K562 (cell line): Measurements from ENCODE around the gene TM9SF3. TPM values are rescaled to one million over a fixed set of nuclear protein-coding genes. Genes with fewer than 3 reads are reported as not detected.

Source experiments
- ATAC-seq: fragments of 200-7000 bp; cut with Tn5 transposase; 3 replicates; pipeline ENCODE4 v1.9.1; 2020; ENCODE audit warnings: moderate library complexity
- BruUV-seq: library from RNA; stranded (reverse); fragments of 400-500 nt; replicated peaks from 2 replicates; lab custom pipeline; 2021; lab: Mats Ljungman, UMichigan
- CTCF ChIA-PET: fragments of 300-600 bp; formaldehyde crosslinking; extraction: SDS; loops from one replicate; lab custom pipeline; 2021; ENCODE audit warnings: low intra/inter-chr PET ratio; lab: Yijun Ruan, JAX
- POLR2A ChIA-PET: fragments of 300-600, 350-650 bp; sonication (Branson Sonifier 250); formaldehyde crosslinking; extraction: SDS; loops from one replicate; lab custom pipeline; 2021; ENCODE audit warnings: antibody characterized with exemption, inconsistent platforms; lab: Yijun Ruan, JAX
- DNase-seq, 4 experiments: peaks; one replicate each; pipeline versions ENCODE4 v3.0.0 to v3.0.0-alpha.2; 2011 to 2018; ENCODE audit warnings: low spot score in 3 of 4, mixed read lengths in 3 of 4; ENCODE audit errors: extremely low read depth in 1 of 4
- FAIRE-seq: peaks from 2 replicates; lab custom pipeline; 2011; peaks lifted over from hg19 to GRCh38; lab: Jason Lieb, UNC
- H2AFZ ChIP-seq: 2 replicates; pipeline ENCODE4 v1.6.0; 2011; ENCODE audit warnings: low read depth, low read length, control low read depth, inconsistent platforms
- H3K27ac ChIP-seq: fragments of 200-600 bp; 3 replicates; pipeline ENCODE4 v1.8.0; 2011; ENCODE audit warnings: low read depth, mild to moderate bottlenecking, control low read depth, inconsistent platforms, low read length, moderate library complexity, mixed read lengths; ENCODE audit errors: extremely low read depth
- H3K27me3 ChIP-seq, 2 experiments: fragments of 300-600 bp in 1 of 2; 2 replicates in 1 of 2; 3 replicates in 1 of 2; pipeline versions ENCODE4 v1.6.0 to v1.8.0; 2011; ENCODE audit warnings: inconsistent platforms in 2 of 2, low read length in 2 of 2, mild to moderate bottlenecking in 1 of 2, mixed read lengths in 1 of 2, moderate library complexity in 1 of 2; ENCODE audit not compliant: control insufficient read depth in 2 of 2, insufficient read depth in 2 of 2
- H3K36me3 ChIP-seq: fragments of 300-600 bp; 3 replicates; pipeline ENCODE4 v1.8.0; 2011; ENCODE audit warnings: mild to moderate bottlenecking, low read length, inconsistent platforms; ENCODE audit not compliant: control insufficient read depth, insufficient read depth
- H3K4me1 ChIP-seq, 2 experiments: fragments of 200-600 bp in 1 of 2; replicated peaks in 1 of 2; 2 replicates in 1 of 2; 3 replicates in 1 of 2; pipeline versions ENCODE4 v1.5.1 to v1.8.0; 2011; ENCODE audit warnings: inconsistent platforms in 2 of 2, low read length in 2 of 2, mild to moderate bottlenecking in 1 of 2, mixed read lengths in 1 of 2, moderate library complexity in 1 of 2; ENCODE audit not compliant: control insufficient read depth in 2 of 2, insufficient read depth in 2 of 2
- H3K4me2 ChIP-seq: 2 replicates; pipeline ENCODE4 v1.6.1; 2011; ENCODE audit warnings: low read length, control low read depth, inconsistent platforms, mixed read lengths; ENCODE audit not compliant: insufficient read depth
- H3K4me3 ChIP-seq: fragments of 200-600 bp; sonication (generic), shearing (Covaris generic); 2 replicates; pipeline ENCODE4 v1.5.1; 2016; ENCODE audit warnings: control low read depth, inconsistent platforms
- H3K79me2 ChIP-seq: fragments of 200-600 bp; 3 replicates; pipeline ENCODE4 v1.8.0; 2011; ENCODE audit warnings: low read length, inconsistent platforms; ENCODE audit not compliant: control insufficient read depth, insufficient read depth
- H3K9ac ChIP-seq, 2 experiments: 2 replicates each; pipeline versions ENCODE4 v1.6.0 to v1.6.1; 2011; ENCODE audit warnings: low read depth in 2 of 2, low read length in 2 of 2, control low read depth in 1 of 2, inconsistent platforms in 1 of 2, mild to moderate bottlenecking in 1 of 2, mixed read lengths in 1 of 2; ENCODE audit not compliant: insufficient read depth in 1 of 2
- H3K9me1 ChIP-seq: one replicate; pipeline ENCODE4 v1.6.0; 2011; ENCODE audit warnings: inconsistent platforms, mild to moderate bottlenecking, low read length, moderate library complexity; ENCODE audit not compliant: control insufficient read depth, insufficient read depth
- H3K9me3 ChIP-seq: replicated peaks from 2 replicates; pipeline ENCODE4 v1.5.1; 2011; ENCODE audit warnings: low read depth, low read length, inconsistent platforms; ENCODE audit not compliant: control insufficient read depth, insufficient read depth
- H4K20me1 ChIP-seq: replicated peaks from 2 replicates; pipeline ENCODE4 v1.6.1; 2011; ENCODE audit warnings: low read length, inconsistent platforms, mixed read lengths; ENCODE audit not compliant: control insufficient read depth, insufficient read depth
- BRF2 ChIP-seq: IDR thresholded peaks from 3 replicates; pipeline ENCODE4 v1.6.1; 2011; ENCODE audit warnings: borderline replicate concordance, mild to moderate bottlenecking; ENCODE audit not compliant: insufficient read length, insufficient read depth
- CCAR2 ChIP-seq: fragments of 200-400 bp; formaldehyde crosslinking; IDR thresholded peaks from 2 replicates; pipeline ENCODE4 v1.6.1; 2017; ENCODE audit warnings: mild to moderate bottlenecking, low read depth, low read length
- CREM ChIP-seq: IDR thresholded peaks from 2 replicates; pipeline ENCODE4 v1.6.1; 2014; ENCODE audit warnings: antibody characterized with exemption, low read depth
- FOXJ2 ChIP-seq: fragments of 200-800 bp; sonication (Bioruptor generic); IDR thresholded peaks from 2 replicates; pipeline ENCODE4 v1.6.1; 2016; ENCODE audit warnings: missing genetic modification characterization, missing compliant biosample characterization
- FOXJ3 ChIP-seq: sonication (generic); formaldehyde crosslinking; IDR thresholded peaks from 2 replicates; pipeline ENCODE4 v1.4.0; 2020; ENCODE audit warnings: mild to moderate bottlenecking, missing genetic modification reagents
- ILF3 ChIP-seq: fragments of 450-650 bp; IDR thresholded peaks from 2 replicates; pipeline ENCODE4 v1.6.1; 2018; ENCODE audit warnings: antibody characterized with exemption, mild to moderate bottlenecking, moderate library complexity, borderline replicate concordance
- NFE2L1 ChIP-seq: fragments of 450-650 bp; IDR thresholded peaks from 2 replicates; pipeline ENCODE4 v1.6.1; 2016; ENCODE audit warnings: missing genetic modification characterization, low read depth, mild to moderate bottlenecking, missing compliant biosample characterization, moderate library complexity, borderline replicate concordance
- POLR2H ChIP-seq: IDR thresholded peaks from 2 replicates; pipeline ENCODE4 v1.6.1; 2016; ENCODE audit warnings: missing genetic modification characterization, low read depth, mild to moderate bottlenecking, control low read depth, missing compliant biosample characterization, moderate library complexity
- PPARD ChIP-seq: fragments of 250-450 bp; sonication (Bioruptor Pico); IDR thresholded peaks from 2 replicates; pipeline ENCODE4 v1.8.0; 2022; ENCODE audit warnings: inconsistent platforms, mild to moderate bottlenecking, moderate library complexity
- RBM34 ChIP-seq: fragments of 200-400 bp; formaldehyde crosslinking; IDR thresholded peaks from 2 replicates; pipeline ENCODE4 v1.6.1; 2018; ENCODE audit warnings: low read length, borderline replicate concordance; ENCODE audit not compliant: insufficient read depth
- RUNX1 ChIP-seq: sonication (generic); IDR thresholded peaks from 2 replicates; pipeline ENCODE4 v1.6.1; 2016; ENCODE audit warnings: antibody characterized with exemption, low read depth
- ZBTB40 ChIP-seq, 2 experiments: fragments of 450-650 bp in 1 of 2; sonication (generic) in 1 of 2; formaldehyde crosslinking in 1 of 2; IDR thresholded peaks; 2 replicates each; pipeline versions ENCODE4 v1.7.1 to v1.9.0; 2016 to 2022; ENCODE audit warnings: inconsistent platforms in 1 of 2, mild to moderate bottlenecking in 1 of 2, missing genetic modification reagents in 1 of 2
- ZNF324 ChIP-seq: fragments of 250-450 bp; sonication (Bioruptor Pico); IDR thresholded peaks from 2 replicates; pipeline ENCODE4 v1.4.0; 2020; ENCODE audit warnings: mild to moderate bottlenecking
- ZNF780A ChIP-seq: fragments of 250-450 bp; sonication (Bioruptor Pico); IDR thresholded peaks from 2 replicates; pipeline ENCODE4 v1.5.0; 2021; ENCODE audit warnings: mild to moderate bottlenecking
- WGBS: fragments of 100-300 bp; shearing (Covaris generic); methylation state at CpG from one replicate; pipeline ENCODE4 v1.1.6; 2016; ENCODE audit warnings: low coverage, mixed read lengths; ENCODE audit not compliant: insufficient coverage; ENCODE audit errors: missing lambda C conversion rate; 5-methylcytosine and 5-hydroxymethylcytosine counted together
- in situ Hi-C: fragments of 300-500 bp; cut with MboI; formaldehyde crosslinking; loops from 4 replicates; pipeline ENCODE4 v1.15.0; 2018; ENCODE audit warnings: inconsistent platforms, mixed read lengths
- intact Hi-C: fragments of 100-400 bp; cut with micrococcal nuclease; formaldehyde crosslinking; loops from 2 replicates; pipeline ENCODE4 v1.14.2; 2022
- polyA plus RNA-seq, 8 experiments: library from polyadenylated mRNA; depleted of rRNA in 4 of 8; stranded (reverse) in 5 of 8; unstranded in 3 of 8; fragments of >200 nt; fragmentation: Nextera tagmentation in 2 of 8; fragmentation: Illumina TruSeq in 1 of 8; extraction: Ambion mirVana in 2 of 8; extraction: Trizol in 1 of 8; gene quantifications; 2 replicates each; pipeline versions ENCODE4 v1.2.1 to v1.2.3, GENCODE V29; 2011 to 2014; ENCODE audit warnings: inconsistent platforms in 1 of 8, missing spikeins in 1 of 8
- total RNA-seq, 7 experiments: library from RNA; depleted of rRNA in 6 of 7; stranded (reverse); fragments of >200 nt in 6 of 7; fragmentation: Illumina TruSeq in 2 of 7; extraction: Trizol in 2 of 7; gene quantifications; 2 replicates each; pipeline versions ENCODE4 v1.2.1 to v1.2.3, GENCODE V29; 2011 to 2021; ENCODE audit warnings: low replicate concordance in 1 of 7

Gene TM9SF3
- total and polyA plus RNA-seq, 9 of the 15 experiments (the other 6 are each of a cell fraction or from before 2014, with no cell fraction given) = 16.1 to 63.1 (median 34.9) TPM

- H4K20me1 ChIP-seq = 0 out of 2 replicates have a peak, but pooled peaks cover 3% of the 10 kb centered on the region
- DNase-seq = no peak
- no peaks in the 10 kb centered on the region for H3K9me1 ChIP-seq
- in situ Hi-C loops = no loop called here
- peaks cover 0 to 41% of the 10 kb centered on the region in 2 experiments; a peak in 3 of 5 replicates for H3K27me3 ChIP-seq
- POLR2A ChIA-PET = no interaction called here
- no peak for ATAC-seq
- no peak overlapping the region for H3K9ac ChIP-seq
- BruUV-seq = no TSS peak
- H3K79me2 ChIP-seq = no peaks in the 10 kb centered on the region
- CTCF ChIA-PET = no interaction called here
- FAIRE-seq = no peak
- no peaks in the 10 kb centered on the region for H3K4me1 ChIP-seq
- no peak overlapping the region for H3K27ac ChIP-seq
- no peak overlapping the region for H3K4me2 ChIP-seq
- WGBS = 5% methylated on average over 3 of the region's 4 CpGs
- no peaks in the 10 kb centered on the region for H3K9me3 ChIP-seq
- H3K36me3 ChIP-seq = no peaks in the 10 kb centered on the region
- no peak overlapping the region for H2AFZ ChIP-seq
- intact Hi-C loops = no loop called here
- H3K4me3 ChIP-seq = no peak overlapping the region
- no peak for TF ChIP-seq FOXJ3 (CRISPR knock-in tag)
- no peak for TF ChIP-seq BRF2
- no peak for TF ChIP-seq FOXJ2 (tag)
- TF ChIP-seq NFE2L1 = no peak
- TF ChIP-seq POLR2H = no peak
- TF ChIP-seq PPARD (CRISPR knock-in tag) = no peak
- TF ChIP-seq ILF3 = no peak
- no peak for TF ChIP-seq ZBTB40 (IDR thresholded peaks at IDR 0.05)
- no peak for TF ChIP-seq ZBTB40 (CRISPR knock-in tag; IDR thresholded peaks at IDR 0.05)
- TF ChIP-seq ZNF780A (CRISPR knock-in tag) = no peak
- TF ChIP-seq RUNX1 = no peak
- no peak for TF ChIP-seq ZNF324
- no peak for TF ChIP-seq RBM34
- no peak for TF ChIP-seq CREM
- TF ChIP-seq CCAR2 = no peak
Measured at GRCh38 chr10:96494694-96495093, 92.1 kb downstream of the TM9SF3 start.
